GM12874 (cell line): ENCODE results near the gene MRPS12.

Experiments
- TF ChIP-seq, protein P1 (sequence below): IDR thresholded peaks from 2 replicates; pipeline ENCODE4 v1.5.1; 2011; ENCODE audit warnings: low read depth, mild to moderate bottlenecking, control low read depth, low read length, moderate library complexity; ENCODE audit not compliant: insufficient read depth

Gene MRPS12

DNA sequence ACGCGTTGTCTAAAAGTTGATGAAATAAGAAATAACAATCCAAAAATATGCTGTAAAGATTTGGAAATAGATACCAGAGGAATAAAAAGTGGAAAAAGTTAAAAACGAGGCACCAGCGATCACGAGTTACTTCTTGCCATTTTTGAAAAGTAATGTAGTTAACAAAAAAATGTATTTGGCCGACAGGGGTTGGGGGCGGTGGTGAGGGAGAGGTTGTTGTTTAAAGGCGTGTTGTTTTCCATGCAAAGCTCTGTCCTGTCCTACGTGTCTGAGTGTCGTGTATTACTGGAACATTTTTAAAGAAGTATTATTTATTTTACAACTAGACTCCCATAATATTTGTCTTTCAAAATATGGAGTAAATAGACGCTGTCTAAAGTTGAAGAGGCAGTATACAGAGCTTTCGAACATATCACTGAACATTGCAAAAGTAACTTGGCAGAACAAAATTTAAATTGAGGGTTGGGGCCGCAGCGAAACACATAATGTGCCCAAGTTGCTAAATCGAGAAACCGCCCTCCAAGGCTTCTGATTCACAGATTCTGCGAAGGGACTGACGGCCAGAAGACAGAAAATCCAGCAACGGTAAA, 44.0 kb downstream of the MRPS12 start:
- TF ChIP-seq, protein P1, sequence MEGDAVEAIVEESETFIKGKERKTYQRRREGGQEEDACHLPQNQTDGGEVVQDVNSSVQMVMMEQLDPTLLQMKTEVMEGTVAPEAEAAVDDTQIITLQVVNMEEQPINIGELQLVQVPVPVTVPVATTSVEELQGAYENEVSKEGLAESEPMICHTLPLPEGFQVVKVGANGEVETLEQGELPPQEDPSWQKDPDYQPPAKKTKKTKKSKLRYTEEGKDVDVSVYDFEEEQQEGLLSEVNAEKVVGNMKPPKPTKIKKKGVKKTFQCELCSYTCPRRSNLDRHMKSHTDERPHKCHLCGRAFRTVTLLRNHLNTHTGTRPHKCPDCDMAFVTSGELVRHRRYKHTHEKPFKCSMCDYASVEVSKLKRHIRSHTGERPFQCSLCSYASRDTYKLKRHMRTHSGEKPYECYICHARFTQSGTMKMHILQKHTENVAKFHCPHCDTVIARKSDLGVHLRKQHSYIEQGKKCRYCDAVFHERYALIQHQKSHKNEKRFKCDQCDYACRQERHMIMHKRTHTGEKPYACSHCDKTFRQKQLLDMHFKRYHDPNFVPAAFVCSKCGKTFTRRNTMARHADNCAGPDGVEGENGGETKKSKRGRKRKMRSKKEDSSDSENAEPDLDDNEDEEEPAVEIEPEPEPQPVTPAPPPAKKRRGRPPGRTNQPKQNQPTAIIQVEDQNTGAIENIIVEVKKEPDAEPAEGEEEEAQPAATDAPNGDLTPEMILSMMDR = no peak

DNA sequence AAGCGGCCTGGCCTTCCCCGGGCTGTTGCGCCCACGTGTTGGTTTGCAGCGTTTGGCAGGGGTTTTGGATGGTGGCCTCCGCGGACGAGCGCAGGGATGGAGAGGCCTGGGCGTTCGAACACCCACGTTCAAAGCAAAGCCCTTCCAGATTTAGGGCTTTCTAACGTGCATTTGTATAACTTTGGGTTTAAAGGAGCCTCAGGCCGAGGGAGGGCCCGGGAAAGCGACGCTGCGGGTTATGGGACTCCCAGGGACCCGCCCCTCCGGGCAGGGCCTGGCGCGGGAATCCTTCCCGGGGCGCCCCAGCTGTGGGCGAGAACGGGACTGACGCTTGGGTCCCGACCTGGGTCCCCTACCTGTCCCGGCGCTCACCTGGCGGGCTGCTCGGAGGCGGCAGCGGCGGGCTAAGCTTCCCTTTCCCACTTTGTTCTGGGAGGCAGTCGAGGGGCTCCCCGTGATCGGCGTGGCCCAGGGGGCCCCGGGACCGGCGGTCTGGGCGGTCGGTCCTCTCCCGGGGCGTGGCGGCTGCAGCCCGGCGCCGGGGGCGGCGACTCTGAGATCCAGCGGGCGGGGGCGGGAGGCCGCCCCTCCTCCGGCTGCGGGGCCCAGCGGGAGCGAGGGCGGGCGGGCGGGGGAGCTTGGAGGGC, 44.6 kb downstream of the MRPS12 start, which contains the start of gene FBXO17:
TSS of gene FBXO17 (minus strand) at position 529 of the 647 bp plus-strand sequence. CDS start 25,423 bp downstream, outside the sequence.
- TF ChIP-seq, protein P1 = no peak

DNA sequence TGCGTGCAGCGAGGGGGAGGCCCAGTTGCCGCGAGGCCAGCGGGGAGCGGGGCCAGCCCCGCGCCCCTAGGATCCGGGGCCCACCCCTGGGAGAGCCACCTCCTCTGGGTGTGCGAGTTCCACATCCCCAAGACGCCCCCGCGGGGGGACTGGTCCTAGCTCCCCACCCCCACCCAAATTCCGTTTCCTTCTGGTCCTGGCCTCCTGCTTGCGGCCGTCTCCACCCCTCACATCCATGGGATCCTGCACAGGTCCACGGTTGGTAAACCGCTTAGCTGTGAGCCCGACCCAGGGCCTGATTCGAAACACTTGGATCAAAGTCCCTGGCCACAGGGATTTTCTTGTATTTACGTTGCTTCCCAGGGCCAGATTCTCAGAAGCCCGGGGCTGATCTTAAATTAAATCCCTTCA, 45.1 kb downstream of the MRPS12 start:
- TF ChIP-seq, protein P1 = no peak

DNA sequence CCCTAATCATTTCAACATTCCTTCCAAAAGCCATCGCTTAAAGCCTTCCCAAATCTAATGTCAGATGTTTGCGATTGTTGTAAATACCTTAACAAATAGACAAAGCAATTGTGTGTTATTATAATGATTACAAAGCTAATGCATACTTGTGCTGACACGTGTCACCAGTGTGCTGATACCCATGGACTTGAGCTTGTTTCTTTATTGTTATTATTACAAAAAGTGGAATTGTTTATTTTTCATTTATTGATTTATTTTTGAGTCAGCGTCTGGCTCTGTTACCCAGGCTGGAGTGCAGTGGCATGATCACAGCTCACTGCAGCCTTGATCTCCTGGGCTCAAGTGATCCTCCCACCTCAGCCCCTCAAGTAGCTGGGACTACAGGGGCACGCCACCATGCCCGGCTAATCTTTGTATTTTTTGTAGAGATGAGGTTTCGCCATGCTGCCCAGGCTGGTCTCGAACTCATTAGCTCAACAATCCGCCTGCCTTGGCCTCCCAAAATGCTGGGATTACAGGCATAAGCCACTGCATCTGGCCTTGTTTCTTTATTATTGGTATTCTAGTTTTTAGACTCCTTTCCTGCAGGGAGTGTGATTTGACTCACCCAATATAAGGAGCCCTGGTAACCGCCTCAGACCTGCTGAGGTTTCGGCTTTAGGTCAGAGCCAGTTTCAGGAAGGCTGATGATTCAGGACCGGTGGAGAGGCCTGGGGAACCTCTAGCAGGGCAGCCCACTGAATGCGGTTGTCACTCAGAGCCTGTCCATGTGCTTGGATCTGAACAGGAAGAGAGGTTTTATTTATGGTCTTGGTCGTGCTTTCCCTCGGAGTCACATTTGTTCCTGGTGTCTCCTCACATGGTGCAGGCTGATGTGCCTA, 46.9 kb downstream of the MRPS12 start:
- TF ChIP-seq, protein P1 = no peak

DNA sequence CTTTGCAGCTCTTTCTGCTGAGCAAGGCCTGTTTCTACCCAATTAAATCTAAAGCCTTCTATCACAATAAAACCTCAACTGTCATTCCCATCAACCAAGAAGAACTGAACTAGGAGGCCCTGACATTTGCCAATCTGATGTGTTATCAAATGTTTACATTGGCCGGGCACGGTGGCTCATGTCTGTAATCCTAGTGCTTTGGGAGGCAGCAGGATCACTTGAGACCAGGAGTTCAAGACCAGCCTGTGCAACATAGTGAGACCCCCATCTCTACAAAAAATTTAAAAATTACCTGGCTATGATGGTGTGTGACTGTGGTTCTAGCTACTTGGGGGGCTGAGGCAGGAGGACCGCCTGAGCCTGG, 47.6 kb downstream of the MRPS12 start:
- TF ChIP-seq, protein P1 = no peak

DNA sequence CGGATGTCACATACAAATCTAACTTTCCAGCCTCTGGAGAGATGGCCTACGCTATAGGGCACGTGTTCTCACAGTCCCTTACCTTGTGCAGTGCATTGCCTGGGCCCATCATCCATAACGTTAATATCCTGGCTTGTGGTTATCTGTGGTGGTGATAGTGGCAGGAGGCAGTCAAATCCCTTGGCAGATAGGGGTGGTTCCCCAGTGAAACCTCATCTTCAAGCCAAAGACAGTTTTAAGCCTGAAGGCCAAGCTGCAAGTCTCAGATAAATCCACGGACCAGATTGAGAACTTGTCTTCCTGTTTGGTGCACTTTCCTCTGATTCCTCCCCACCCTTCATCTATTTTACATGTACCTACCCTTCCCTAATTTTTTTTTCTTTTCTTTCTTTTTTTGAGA, 49.1 kb downstream of the MRPS12 start:
- TF ChIP-seq, protein P1 = no peak
